Measurements from ENCODE around the gene PRRX2.

PRRX2 gene

DNA sequence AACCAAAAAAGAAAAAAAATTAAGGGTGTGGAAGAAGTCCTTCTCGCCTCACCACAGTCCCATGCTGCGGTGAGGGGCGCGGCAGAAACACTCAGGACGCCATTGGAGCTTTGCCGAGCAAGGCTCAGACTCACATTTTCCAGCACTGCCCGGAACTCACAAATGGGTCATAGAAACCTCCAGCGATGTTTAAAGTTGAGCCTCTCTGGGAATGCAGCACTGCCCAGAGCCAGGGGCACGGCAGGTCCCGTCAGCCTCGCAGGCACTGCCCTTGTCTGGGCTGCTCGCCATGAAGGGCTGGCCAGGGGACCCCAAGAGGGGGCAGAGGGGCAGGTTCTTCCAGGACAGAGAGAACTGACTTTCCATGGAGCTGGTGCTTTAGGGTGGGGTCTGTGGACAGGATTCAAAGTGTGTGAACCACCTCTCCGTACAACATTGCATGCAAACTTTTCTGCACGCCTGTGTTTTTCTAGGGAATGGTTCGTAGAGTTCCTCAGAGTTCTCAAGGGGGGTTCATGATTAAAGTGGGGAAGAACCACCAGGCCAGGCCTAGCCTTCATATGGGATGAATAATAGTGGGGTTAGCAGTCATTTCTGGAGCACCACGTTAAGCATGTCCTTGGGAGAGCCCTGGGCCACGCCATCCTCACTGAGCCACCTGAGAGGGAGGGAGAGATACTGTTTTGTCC lies 38.4 kb downstream of the PRRX2 start:
- TF ChIP-seq, protein P1, sequence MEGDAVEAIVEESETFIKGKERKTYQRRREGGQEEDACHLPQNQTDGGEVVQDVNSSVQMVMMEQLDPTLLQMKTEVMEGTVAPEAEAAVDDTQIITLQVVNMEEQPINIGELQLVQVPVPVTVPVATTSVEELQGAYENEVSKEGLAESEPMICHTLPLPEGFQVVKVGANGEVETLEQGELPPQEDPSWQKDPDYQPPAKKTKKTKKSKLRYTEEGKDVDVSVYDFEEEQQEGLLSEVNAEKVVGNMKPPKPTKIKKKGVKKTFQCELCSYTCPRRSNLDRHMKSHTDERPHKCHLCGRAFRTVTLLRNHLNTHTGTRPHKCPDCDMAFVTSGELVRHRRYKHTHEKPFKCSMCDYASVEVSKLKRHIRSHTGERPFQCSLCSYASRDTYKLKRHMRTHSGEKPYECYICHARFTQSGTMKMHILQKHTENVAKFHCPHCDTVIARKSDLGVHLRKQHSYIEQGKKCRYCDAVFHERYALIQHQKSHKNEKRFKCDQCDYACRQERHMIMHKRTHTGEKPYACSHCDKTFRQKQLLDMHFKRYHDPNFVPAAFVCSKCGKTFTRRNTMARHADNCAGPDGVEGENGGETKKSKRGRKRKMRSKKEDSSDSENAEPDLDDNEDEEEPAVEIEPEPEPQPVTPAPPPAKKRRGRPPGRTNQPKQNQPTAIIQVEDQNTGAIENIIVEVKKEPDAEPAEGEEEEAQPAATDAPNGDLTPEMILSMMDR (IDR thresholded peaks at IDR 0.05; ENCODE audit: low read depth, low read length, missing control alignments): no peak
- no peak for DNase-seq (ENCODE audit: low read depth)
- H3K4me3 ChIP-seq (ENCODE audit: low read depth, low read length): no peak overlapping the region

DNA sequence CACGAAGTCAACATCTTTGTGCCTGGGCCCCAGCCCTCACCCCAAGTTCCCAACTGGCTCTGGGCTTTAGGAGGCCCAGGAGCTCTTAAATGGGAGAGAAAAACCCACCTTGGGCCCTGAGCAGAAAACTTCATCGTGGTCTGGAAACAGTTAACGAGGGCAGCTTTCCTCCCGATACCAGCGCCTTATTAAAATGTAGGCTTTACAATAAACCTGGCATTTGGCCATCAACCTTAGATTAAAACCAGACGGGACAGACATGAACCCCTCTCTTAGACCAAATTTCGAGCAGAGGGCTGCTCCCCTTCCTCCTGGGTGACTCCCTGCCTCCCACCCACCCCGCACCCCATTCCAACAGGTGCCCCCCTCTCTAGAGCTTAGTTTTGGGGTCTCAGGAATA lies 39.4 kb downstream of the PRRX2 start:
- DNase-seq (ENCODE audit: low read depth): no peak
- no peak overlapping the region for H3K4me3 ChIP-seq (ENCODE audit: low read depth, low read length)
- TF ChIP-seq, protein P1 (IDR thresholded peaks at IDR 0.05; ENCODE audit: low read depth, low read length, missing control alignments): no peak

DNA sequence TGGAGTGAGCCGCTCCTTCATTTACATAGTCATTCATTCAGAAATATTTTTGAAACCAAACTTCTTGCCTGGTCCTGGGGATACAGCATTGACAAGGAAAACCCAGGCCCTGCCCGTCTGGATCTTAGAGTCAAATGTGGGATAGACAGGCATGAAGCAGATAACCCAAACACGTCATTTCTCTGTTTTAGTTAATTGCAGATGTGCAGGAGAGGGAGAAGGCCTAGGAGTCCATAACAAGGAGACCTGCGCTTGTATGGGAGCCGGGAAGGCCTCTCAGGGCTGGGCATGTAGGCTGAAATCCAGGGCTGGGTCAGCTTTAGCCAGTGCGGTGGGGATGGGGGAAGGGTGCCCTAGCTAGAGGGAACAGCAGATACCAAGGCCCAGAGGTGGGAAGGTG lies 43.3 kb downstream of the PRRX2 start:
- TF ChIP-seq, protein P1 (IDR thresholded peaks at IDR 0.05; ENCODE audit: low read depth, low read length, missing control alignments): no peak
- H3K4me3 ChIP-seq (ENCODE audit: low read depth, low read length): no peak overlapping the region
- DNase-seq (ENCODE audit: low read depth): no peak

DNA sequence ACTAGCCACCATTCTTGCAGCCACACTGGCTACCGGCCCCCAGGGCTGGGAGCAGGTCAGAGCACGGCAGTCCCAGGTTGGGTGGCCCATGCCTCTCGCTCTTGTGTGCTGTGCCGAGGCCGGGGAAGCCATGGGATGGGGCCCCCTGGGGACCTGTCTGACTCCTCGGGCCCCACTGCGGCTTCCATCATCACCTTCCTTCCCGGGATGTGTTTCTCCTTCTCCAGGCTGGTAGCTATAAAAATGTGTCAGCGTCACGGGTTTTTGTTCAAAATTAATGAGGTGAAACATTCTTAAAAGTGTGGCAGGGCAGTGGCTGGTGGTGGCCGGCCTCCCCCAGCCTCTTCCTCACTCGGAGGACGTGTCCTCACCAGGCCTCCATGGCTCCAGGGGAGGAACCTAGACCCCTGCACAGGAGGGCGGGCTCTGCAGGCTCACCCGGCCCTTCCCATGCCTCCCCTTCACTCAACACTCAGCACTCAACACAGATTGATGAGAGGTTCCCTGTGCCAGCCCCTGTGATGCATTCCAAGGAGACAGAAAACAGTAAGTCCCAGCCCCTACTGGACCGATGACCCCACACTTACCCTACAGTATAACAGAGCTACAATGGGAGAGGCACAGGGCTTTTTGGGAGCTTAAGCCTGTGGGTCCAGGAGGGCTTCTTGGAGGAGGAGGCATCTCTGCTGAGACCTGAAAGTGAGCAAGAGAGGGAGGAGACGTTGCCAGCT lies 44.2 kb downstream of the PRRX2 start:
- no peak overlapping the region for H3K4me3 ChIP-seq (ENCODE audit: low read depth, low read length)
- DNase-seq (ENCODE audit: low read depth): no peak

DNA sequence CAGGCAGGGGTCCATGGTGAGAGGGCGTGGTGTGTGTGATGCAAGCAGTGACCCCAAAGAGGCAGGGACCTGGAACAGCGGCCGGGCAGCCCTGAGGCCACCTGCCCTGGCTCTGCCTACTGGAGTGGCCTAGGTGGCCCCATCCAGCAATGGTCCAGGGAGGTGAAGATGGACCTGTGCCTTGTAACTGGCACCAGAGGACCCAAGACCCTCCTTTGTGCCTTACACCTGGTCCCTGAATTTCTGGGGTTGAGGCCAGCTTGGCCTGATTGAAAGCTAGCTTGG lies 44.7 kb downstream of the PRRX2 start:
- H3K4me3 ChIP-seq (ENCODE audit: low read depth, low read length): no peak overlapping the region
- TF ChIP-seq, protein P1 (IDR thresholded peaks at IDR 0.05; ENCODE audit: low read depth, low read length, missing control alignments): no peak
- DNase-seq (ENCODE audit: low read depth): no peak

More for the DNA sequence above, 44.2 kb downstream of the PRRX2 start:
- TF ChIP-seq, protein P1 (IDR thresholded peaks at IDR 0.05; ENCODE audit: low read depth, low read length, missing control alignments): no peak

DNA sequence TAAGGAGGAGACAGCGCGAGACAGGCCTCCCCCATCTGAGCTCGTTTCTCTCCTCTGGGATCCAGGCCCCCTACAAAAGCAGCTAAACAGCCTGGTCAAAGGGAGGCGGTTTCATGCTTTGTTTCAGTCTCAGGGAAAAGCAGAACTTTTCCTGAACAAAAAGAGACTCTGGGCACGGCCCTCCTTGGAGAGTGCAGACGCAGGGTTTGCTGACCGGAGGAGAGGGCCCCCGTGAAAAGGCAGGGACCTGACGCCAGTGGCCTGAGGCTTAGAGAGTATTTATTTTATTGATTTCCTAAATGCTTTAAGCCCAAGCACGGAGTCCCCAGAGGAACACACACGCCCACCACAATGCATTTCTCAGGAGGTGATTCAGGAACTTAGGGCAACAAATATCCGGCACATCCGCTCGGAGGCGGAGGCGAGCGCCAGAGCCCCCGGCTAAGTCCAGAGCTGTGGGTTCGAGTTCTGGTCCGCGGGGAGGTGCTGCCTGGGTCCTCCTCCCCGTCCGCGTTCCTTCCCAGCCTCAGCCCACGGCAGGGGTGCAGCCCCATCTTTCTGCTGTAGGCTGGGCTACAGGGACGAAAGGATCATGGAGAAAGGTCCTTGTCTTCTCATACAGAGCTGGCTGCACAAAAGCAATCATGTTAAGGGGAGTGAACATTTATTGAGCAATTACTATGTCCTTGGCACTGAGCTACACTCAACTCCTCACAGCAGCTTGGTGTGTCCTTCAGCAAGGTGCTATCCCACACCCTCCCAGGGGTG lies 47.4 kb downstream of the PRRX2 start:
- H3K4me3 ChIP-seq (ENCODE audit: low read depth, low read length): no peak overlapping the region
- DNase-seq (ENCODE audit: low read depth): no peak
- TF ChIP-seq, protein P1 (IDR thresholded peaks at IDR 0.05; ENCODE audit: low read depth, low read length, missing control alignments): no peak

Measured in GM12864 (cell line).